ENCODE results near the gene GABRQ.

DNA sequence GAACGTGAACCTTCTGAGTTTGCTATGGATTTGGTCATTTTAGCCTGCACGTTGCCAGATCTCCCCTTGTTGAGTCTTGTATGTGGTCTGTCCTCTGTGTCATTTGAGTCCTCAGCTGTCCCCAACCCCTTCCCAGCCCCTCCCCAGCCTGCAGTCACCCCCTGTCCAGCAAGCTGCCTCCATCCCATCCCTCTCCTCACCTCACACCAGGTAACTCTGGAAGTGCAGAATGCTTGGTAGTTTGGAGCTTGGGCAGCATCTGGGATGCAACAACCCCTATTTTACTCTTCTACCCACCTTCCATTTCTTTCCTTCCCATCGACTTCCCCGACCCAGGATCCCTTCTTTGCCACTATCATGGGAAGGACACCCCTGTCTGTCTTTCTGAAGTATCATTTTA, 18.4 kb downstream of the GABRQ start:
- TF ChIP-seq CTCF (IDR thresholded peaks at IDR 0.05) (no peak), POLR2A (IDR thresholded peaks at IDR 0.05) (no peak), POLR2AphosphoS5 (IDR thresholded peaks at IDR 0.05) (no peak)

Measured in breast epithelium (tissue), 3 donors.